Measurements from ENCODE around the gene VPS51. TPM values are rescaled to one million over a fixed set of nuclear protein-coding genes. Genes with fewer than 3 reads are reported as not detected.

The VPS51 gene
- total RNA-seq, 1 donor from 2014 or later = 203 TPM

- H3K27me3 ChIP-seq (ENCODE audit: control insufficient read depth, insufficient read depth, low read length) = no peaks in the 10 kb centered on the region
- peak overlapping the region; percentile 83 for H3K4me3 ChIP-seq (ENCODE audit: low read depth, low read length)
- TF ChIP-seq CTCF (IDR thresholded peaks at IDR 0.05; ENCODE audit: insufficient read depth, low read length, severe bottlenecking) = no peak
- DNase-seq (ENCODE audit: low read depth) = peak; percentile 96
- FAIRE-seq = peak; percentile 90
- peaks cover 24% of the 10 kb centered on the region for H3K36me3 ChIP-seq (ENCODE audit: control insufficient read depth, insufficient read depth, low read length)
Observed at GRCh38 chr11:65134952-65135632, 39.1 kb downstream of the VPS51 start.

- FAIRE-seq = no peak
- H3K4me3 ChIP-seq (ENCODE audit: low read depth, low read length) = peak overlapping the region; percentile 83
Observed at GRCh38 chr11:65135633-65136145, 39.7 kb downstream of the VPS51 start.

GRCh38 chr11:65136515-65137096, 40.6 kb downstream of the VPS51 start:
- H3K27me3 ChIP-seq (ENCODE audit: control insufficient read depth, insufficient read depth, low read length) = no peaks in the 10 kb centered on the region
- no peak for TF ChIP-seq CTCF (IDR thresholded peaks at IDR 0.05; ENCODE audit: insufficient read depth, low read length, severe bottlenecking)
- peaks cover 12% of the 10 kb centered on the region for H3K36me3 ChIP-seq (ENCODE audit: control insufficient read depth, insufficient read depth, low read length)
- no peak for DNase-seq (ENCODE audit: low read depth)
- FAIRE-seq = no peak
- no peak overlapping the region for H3K4me3 ChIP-seq (ENCODE audit: low read depth, low read length)

More at GRCh38 chr11:65135633-65136145, 39.7 kb downstream of the VPS51 start:
- no peak for TF ChIP-seq CTCF (IDR thresholded peaks at IDR 0.05; ENCODE audit: insufficient read depth, low read length, severe bottlenecking)
- DNase-seq (ENCODE audit: low read depth) = no peak
- no peaks in the 10 kb centered on the region for H3K27me3 ChIP-seq (ENCODE audit: control insufficient read depth, insufficient read depth, low read length)
- peaks cover 20% of the 10 kb centered on the region for H3K36me3 ChIP-seq (ENCODE audit: control insufficient read depth, insufficient read depth, low read length)

GRCh38 chr11:65141896-65142494, 46.0 kb downstream of the VPS51 start:
- Histone ChIP-seq H3K36me3 (ENCODE audit: control insufficient read depth, insufficient read depth, low read length) (no peaks in the 10 kb centered on the region), H3K4me3 (ENCODE audit: low read depth, low read length) (no peak overlapping the region), H3K27me3 (ENCODE audit: control insufficient read depth, insufficient read depth, low read length) (no peaks in the 10 kb centered on the region)
- DNase-seq (ENCODE audit: low read depth) (no peak), FAIRE-seq (no peak)
- TF ChIP-seq CTCF (IDR thresholded peaks at IDR 0.05; ENCODE audit: insufficient read depth, low read length, severe bottlenecking) = no peak

- Histone ChIP-seq H3K4me3 (ENCODE audit: low read depth, low read length) (no peak overlapping the region), H3K27me3 (ENCODE audit: control insufficient read depth, insufficient read depth, low read length) (no peaks in the 10 kb centered on the region), H3K36me3 (ENCODE audit: control insufficient read depth, insufficient read depth, low read length) (no peaks in the 10 kb centered on the region)
- FAIRE-seq (no peak), DNase-seq (ENCODE audit: low read depth) (no peak)
- no peak for TF ChIP-seq CTCF (IDR thresholded peaks at IDR 0.05; ENCODE audit: insufficient read depth, low read length, severe bottlenecking)
Observed at GRCh38 chr11:65147352-65148075, 51.5 kb downstream of the VPS51 start.

All from bronchial epithelial cell (primary cell).